ENCODE data around the gene EIF2B2. TPM values are rescaled to one million over a fixed set of nuclear protein-coding genes. Genes with fewer than 3 reads are reported as not detected.

The EIF2B2 gene
- total RNA-seq, 4 donors from 2014 or later = 47.0 to 94.8 (median 69.3) TPM

Small RNA genes lying within 50 kb of the gene (small RNA-seq; reads per million reads assigned to genes)
- not detected for gene RNU6-689P

Other genes with a start within 250 kb of the EIF2B2 start
- 100 to 1,000 TPM in 1 of 4 donors, 10 to 100 TPM in 3; 71.3 to 104 (median 84.8) TPM for gene YLPM1, start 239.6 kb upstream of the EIF2B2 start, total RNA-seq
- gene PROX2, start 126.8 kb upstream of the EIF2B2 start, total RNA-seq = not detected
- gene DLST, start 121.0 kb upstream of the EIF2B2 start, total RNA-seq = 10 to 100 TPM; 80.9 to 91.6 (median 83.5) TPM
- gene RPS6KL1, start 79.7 kb upstream of the EIF2B2 start, total RNA-seq = 10 to 100 TPM in 2 of 4 donors, 1 to 10 TPM in 2; 5.7 to 16.4 (median 9.5) TPM
- 10 to 100 TPM; 34.4 to 68.8 (median 61.0) TPM for gene PGF, start 47.3 kb upstream of the EIF2B2 start, total RNA-seq
- gene MLH3, start 48.5 kb downstream of the EIF2B2 start, total RNA-seq = 10 to 100 TPM; 48.1 to 68.1 (median 57.9) TPM
- gene ACYP1, start 61.1 kb downstream of the EIF2B2 start, total RNA-seq = 10 to 100 TPM; 24.0 to 48.8 (median 36.1) TPM
- 10 to 100 TPM in 2 of 4 donors, 1 to 10 TPM in 2; 8.3 to 15.8 (median 12.4) TPM for gene ZC2HC1C, start 66.7 kb downstream of the EIF2B2 start, total RNA-seq
- 10 to 100 TPM; 65.4 to 84.6 (median 76.9) TPM for gene NEK9, start 124.1 kb downstream of the EIF2B2 start, total RNA-seq
- 100 to 1,000 TPM; 289 to 559 (median 388) TPM for gene TMED10, start 173.7 kb downstream of the EIF2B2 start, total RNA-seq